Measurements from ENCODE around the gene ZNF311.
"Not testable (repeated sequence)": the region's sequence is repeated elsewhere in the genome, so short reads cannot be mapped to it uniquely, and the experiment has no call there.

ZNF311 gene

DNA sequence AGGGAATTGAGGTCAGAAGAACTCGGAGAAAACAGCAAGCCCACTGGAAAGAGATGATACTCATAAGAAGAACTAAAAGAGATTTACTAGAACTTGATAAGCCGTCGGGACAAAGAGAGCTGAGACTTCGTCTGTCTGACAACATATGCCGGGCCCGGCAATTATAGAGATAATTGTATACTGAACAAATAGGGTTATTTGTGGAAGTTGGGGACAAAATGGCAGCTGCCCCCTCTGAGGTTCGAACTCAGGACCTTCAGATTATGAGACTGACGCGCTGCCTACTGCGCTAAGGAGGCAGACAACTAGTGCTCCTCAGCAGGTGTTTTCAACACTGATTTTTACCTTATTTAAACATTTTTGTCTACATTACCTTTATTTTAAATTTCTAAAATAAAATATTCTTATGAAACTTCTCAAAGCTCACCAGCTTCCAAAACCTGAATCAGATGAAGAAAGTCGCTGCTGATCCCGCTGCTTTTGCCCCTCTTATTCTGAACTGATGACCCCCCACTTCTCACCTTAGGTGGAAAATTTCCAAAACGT lies 52.0 kb downstream of the ZNF311 start:
- DNase-seq = peak; percentile 63 to 75

DNA sequence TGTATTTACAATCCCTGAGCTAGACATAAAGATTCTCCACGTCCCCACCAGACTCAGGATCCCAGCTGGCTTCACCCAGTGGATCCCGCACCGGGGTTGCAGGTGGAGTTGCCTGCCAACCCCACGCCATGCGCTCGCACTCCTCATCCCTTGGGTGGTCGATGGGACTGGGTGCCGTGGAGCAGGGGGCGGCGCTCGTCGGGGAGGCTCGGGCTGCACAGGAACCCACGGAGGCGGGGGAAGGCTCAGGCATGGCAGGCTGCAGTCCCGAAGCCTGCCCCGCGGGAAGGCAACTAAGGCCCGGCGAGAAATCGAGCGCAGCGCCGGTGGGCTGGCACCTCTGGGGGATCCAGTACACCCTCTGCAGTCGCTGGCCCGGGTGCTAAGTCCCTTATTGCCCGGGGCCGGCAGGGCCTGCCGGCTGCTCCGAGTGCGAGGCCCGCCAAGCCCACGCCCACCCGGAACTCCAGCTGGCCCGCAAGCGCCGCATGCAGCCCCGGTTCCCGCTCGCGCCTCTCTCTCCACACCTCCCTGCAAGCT lies 55.4 kb downstream of the ZNF311 start:
- not testable (repeated sequence) for DNase-seq

DNA sequence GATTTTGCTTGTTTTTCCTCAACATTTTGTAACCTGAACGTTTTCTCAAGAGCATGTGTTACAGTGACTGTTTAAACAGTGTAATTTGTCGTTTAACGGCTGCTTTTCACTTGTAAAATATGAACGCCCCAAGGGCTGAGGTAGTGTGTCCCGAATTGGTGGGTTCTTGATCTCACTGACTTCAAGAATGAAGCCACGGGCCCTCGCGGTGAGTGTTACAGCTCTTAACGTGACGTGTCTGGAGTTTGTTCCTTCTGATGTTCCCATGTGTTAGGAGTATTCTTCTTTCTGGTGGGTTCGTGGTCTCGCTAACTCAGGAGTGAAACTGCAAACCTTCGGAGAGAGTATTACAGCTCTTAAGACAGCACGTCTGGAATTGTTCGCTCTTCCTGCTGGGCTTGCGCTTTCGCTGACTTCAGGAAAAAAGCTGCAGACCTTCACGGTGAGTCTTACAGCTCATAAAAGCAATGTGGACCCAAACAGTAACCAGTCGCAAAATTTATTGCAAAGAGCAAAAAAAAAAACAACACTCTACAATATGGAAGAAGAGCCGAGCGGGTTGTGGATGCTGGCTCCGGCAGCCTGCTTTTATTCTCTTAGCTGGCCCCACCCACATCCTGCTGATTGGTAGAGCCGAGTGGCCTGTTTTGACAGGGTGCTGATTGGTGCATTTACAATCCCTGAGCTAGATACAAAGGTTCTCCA lies 56.2 kb downstream of the ZNF311 start:
- no peak for DNase-seq

GRCh38 chr6:28947831-28948270 lies 57.3 kb downstream of the ZNF311 start:
- DNase-seq = no peak

DNA sequence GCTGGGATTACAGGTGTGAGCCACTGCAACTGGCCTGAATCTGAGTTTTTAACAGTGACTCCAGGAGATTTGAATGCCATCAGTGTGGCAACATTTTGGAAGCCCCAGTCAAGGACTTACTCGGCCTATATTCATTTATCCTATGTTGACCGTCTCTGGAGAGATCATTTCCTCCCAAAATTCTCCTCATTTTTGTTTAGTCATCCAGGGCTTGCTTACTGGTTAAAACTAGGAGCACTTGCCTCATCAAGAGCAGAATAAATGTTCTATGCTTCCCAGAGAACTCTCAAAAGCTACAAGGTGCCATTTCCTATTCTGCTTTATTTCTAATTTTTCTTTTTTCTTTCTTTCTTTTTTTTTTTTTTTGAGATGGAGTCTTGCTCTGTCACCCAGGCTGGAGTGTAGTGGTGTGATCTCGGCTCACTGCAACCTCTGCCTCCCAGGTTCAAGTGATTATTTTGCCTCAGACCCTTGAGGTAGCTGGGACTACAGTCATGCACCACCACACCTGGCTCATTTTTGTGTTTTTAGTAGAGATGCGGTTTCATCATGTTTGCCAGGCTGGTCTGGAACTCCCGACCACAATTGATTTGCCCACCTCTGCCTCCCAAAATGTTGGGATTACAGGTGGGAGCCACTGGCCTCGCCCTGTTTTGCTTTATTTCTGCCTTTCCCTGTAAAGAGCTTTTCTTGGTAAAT lies 57.9 kb downstream of the ZNF311 start:
- DNase-seq = no peak

GRCh38 chr6:28945349-28945748 lies 59.8 kb downstream of the ZNF311 start:
- DNase-seq = no peak
